IMR-90 (cell line): ENCODE measurements around the gene CENPX. TPM values are rescaled to one million over a fixed set of nuclear protein-coding genes. Genes with fewer than 3 reads are reported as not detected.

Experiments
- ATAC-seq: fragments of 200-7000 bp; cut with Tn5 transposase; 2 replicates; pipeline ENCODE4 v1.9.1; 2020; ENCODE audit warnings: low read depth, mild to moderate bottlenecking, moderate library complexity
- BruUV-seq: library from RNA; stranded (reverse); fragments of 400-500 nt; replicated peaks from 2 replicates; lab custom pipeline; 2021; lab: Mats Ljungman, UMichigan
- CTCF ChIA-PET: fragments of 300-600 bp; formaldehyde crosslinking; extraction: SDS; loops from one replicate; lab custom pipeline; 2021; ENCODE audit warnings: antibody characterized with exemption; lab: Yijun Ruan, JAX
- POLR2A ChIA-PET: fragments of 300-600 bp; sonication (Branson Sonifier 250); formaldehyde crosslinking; loops from one replicate; lab custom pipeline; 2022; ENCODE audit warnings: antibody characterized with exemption; ENCODE audit not compliant: unreplicated experiment; lab: Charles Lee
- DNase-seq: peaks from one replicate; pipeline ENCODE4 v3.0.0; 2013
- H2AFZ ChIP-seq: replicated peaks from 2 replicates; pipeline ENCODE3; 2013; ENCODE audit warnings: low read length, mild to moderate bottlenecking; ENCODE audit not compliant: poor library complexity
- H2AK5ac ChIP-seq: 2 replicates; pipeline ENCODE4 v1.6.1; 2013; ENCODE audit warnings: low read depth, low read length, inconsistent platforms
- H2AK9ac ChIP-seq: replicated peaks from 2 replicates; pipeline ENCODE3; 2013; ENCODE audit warnings: mild to moderate bottlenecking, low read depth, low read length, moderate library complexity; ENCODE audit not compliant: poor library complexity
- H2BK120ac ChIP-seq: 2 replicates; pipeline ENCODE4 v1.6.1; 2013; ENCODE audit warnings: low read depth, low read length, inconsistent platforms
- H2BK15ac ChIP-seq: 3 replicates; pipeline ENCODE4 v1.6.1; 2013; ENCODE audit warnings: low read depth, low read length, inconsistent platforms
- H2BK20ac ChIP-seq: 2 replicates; pipeline ENCODE4 v1.6.1; 2013; ENCODE audit warnings: low read depth, mild to moderate bottlenecking, inconsistent platforms, low read length, moderate library complexity
- H2BK5ac ChIP-seq: 2 replicates; pipeline ENCODE4 v1.6.1; 2013; ENCODE audit warnings: mild to moderate bottlenecking, low read depth, low read length, inconsistent platforms; ENCODE audit not compliant: poor library complexity, severe bottlenecking
- H3K14ac ChIP-seq: replicated peaks from 2 replicates; pipeline ENCODE4 v1.6.1; 2013; ENCODE audit warnings: low read depth, low read length, inconsistent platforms
- H3K18ac ChIP-seq: 2 replicates; pipeline ENCODE4 v1.6.1; 2013; ENCODE audit warnings: low read depth, low read length, control low read depth
- H3K23ac ChIP-seq: 2 replicates; pipeline ENCODE4 v1.6.1; 2013; ENCODE audit warnings: low read depth, low read length, inconsistent platforms
- H3K27ac ChIP-seq: 2 replicates; pipeline ENCODE4 v1.5.1; 2013; ENCODE audit warnings: mild to moderate bottlenecking, control low read depth, low read length; ENCODE audit not compliant: insufficient read depth
- H3K27me3 ChIP-seq: 2 replicates; pipeline ENCODE4 v1.6.1; 2013; ENCODE audit warnings: low read length; ENCODE audit not compliant: control insufficient read depth, insufficient read depth
- H3K36me3 ChIP-seq: 2 replicates; pipeline ENCODE4 v1.6.1; 2013; ENCODE audit warnings: low read length, mixed read lengths; ENCODE audit not compliant: control insufficient read depth, insufficient read depth
- H3K4ac ChIP-seq: 2 replicates; pipeline ENCODE4 v1.6.1; 2013; ENCODE audit warnings: low read depth, low read length, inconsistent platforms
- H3K4me1 ChIP-seq: 2 replicates; pipeline ENCODE4 v1.6.1; 2013; ENCODE audit warnings: low read length, mixed read lengths; ENCODE audit not compliant: control insufficient read depth, insufficient read depth
- H3K4me2 ChIP-seq: 2 replicates; pipeline ENCODE4 v1.6.1; 2013; ENCODE audit warnings: low read depth, mild to moderate bottlenecking, control low read depth, low read length, moderate library complexity
- H3K4me3 ChIP-seq: 2 replicates; pipeline ENCODE4 v1.5.1; 2013; ENCODE audit warnings: low read depth, mild to moderate bottlenecking, control low read depth, low read length, moderate library complexity; ENCODE audit not compliant: insufficient read depth
- H3K56ac ChIP-seq: 2 replicates; pipeline ENCODE4 v1.6.1; 2013; ENCODE audit warnings: low read length, inconsistent platforms; ENCODE audit not compliant: insufficient read depth; ENCODE audit errors: extremely low read depth
- H3K79me1 ChIP-seq, 2 experiments: 2 replicates each; pipeline ENCODE4 v1.6.1; 2013; ENCODE audit warnings: low read length in 2 of 2, inconsistent platforms in 1 of 2, low read depth in 1 of 2
- H3K9ac ChIP-seq: 2 replicates; pipeline ENCODE4 v1.6.1; 2013; ENCODE audit warnings: low read depth, low read length, control low read depth
- H3K9me1 ChIP-seq: 2 replicates; pipeline ENCODE4 v1.6.1; 2013; ENCODE audit warnings: low read length, inconsistent platforms; ENCODE audit not compliant: insufficient read depth
- H3K9me3 ChIP-seq: 2 replicates; pipeline ENCODE4 v1.6.1; 2013; ENCODE audit warnings: low read length; ENCODE audit not compliant: control insufficient read depth, insufficient read depth
- H4K20me1 ChIP-seq: 2 replicates; pipeline ENCODE4 v1.6.1; 2013; ENCODE audit warnings: low read length, inconsistent platforms; ENCODE audit not compliant: insufficient read depth
- H4K5ac ChIP-seq: 2 replicates; pipeline ENCODE4 v1.6.1; 2013; ENCODE audit warnings: mild to moderate bottlenecking, low read depth, low read length, control low read depth
- H4K8ac ChIP-seq, 2 experiments: 2 replicates each; pipeline ENCODE4 v1.6.1; 2013; ENCODE audit warnings: low read depth in 2 of 2, low read length in 2 of 2, control low read depth in 1 of 2, inconsistent platforms in 1 of 2
- H4K91ac ChIP-seq: 2 replicates; pipeline ENCODE4 v1.6.1; 2013; ENCODE audit warnings: low read depth, low read length, inconsistent platforms; ENCODE audit not compliant: insufficient read depth
- BHLHE40 ChIP-seq: fragments of 150-350 bp; IDR thresholded peaks from 2 replicates; pipeline ENCODE4 v1.6.1; 2016; ENCODE audit warnings: mild to moderate bottlenecking, low read depth, low read length
- CEBPB ChIP-seq: IDR thresholded peaks from 2 replicates; pipeline ENCODE4 v1.6.1; 2012; ENCODE audit warnings: low read depth, low read length, improper control_type of control experiment
- CHD1 ChIP-seq: IDR thresholded peaks from 2 replicates; pipeline ENCODE4 v1.6.1; 2012; ENCODE audit warnings: low read depth, low read length, improper control_type of control experiment
- FOS ChIP-seq: fragments of 150-350 bp; IDR thresholded peaks from 2 replicates; pipeline ENCODE4 v1.6.1; 2016; ENCODE audit warnings: low read depth, low read length
- MAFK ChIP-seq: IDR thresholded peaks from 2 replicates; pipeline ENCODE4 v1.6.1; 2012; ENCODE audit warnings: low read depth, low read length, improper control_type of control experiment
- MXI1 ChIP-seq: IDR thresholded peaks from 2 replicates; pipeline ENCODE4 v1.6.1; 2012; ENCODE audit warnings: low read depth, mild to moderate bottlenecking, low read length, moderate library complexity, borderline replicate concordance
- NFE2L2 ChIP-seq: fragments of 150-350 bp; IDR thresholded peaks from 2 replicates; pipeline ENCODE4 v1.6.1; 2016; ENCODE audit warnings: low read depth, mild to moderate bottlenecking, low read length
- POLR2A ChIP-seq: IDR thresholded peaks from 2 replicates; pipeline ENCODE4 v1.6.1; 2012; ENCODE audit warnings: mild to moderate bottlenecking, low read depth, low read length
- RAD21 ChIP-seq: IDR thresholded peaks from 2 replicates; pipeline ENCODE4 v1.6.1; 2012; ENCODE audit warnings: low read length, improper control_type of control experiment
- RCOR1 ChIP-seq: IDR thresholded peaks from 2 replicates; pipeline ENCODE4 v1.6.1; 2012; ENCODE audit warnings: mild to moderate bottlenecking, low read length, improper control_type of control experiment; ENCODE audit not compliant: insufficient replicate concordance
- RFX5 ChIP-seq: IDR thresholded peaks from 2 replicates; pipeline ENCODE4 v1.8.0; 2012; ENCODE audit warnings: low read depth, mild to moderate bottlenecking, low read length, moderate library complexity
- SMC3 ChIP-seq: fragments of 150-350 bp; IDR thresholded peaks from 2 replicates; pipeline ENCODE4 v1.6.1; 2016; ENCODE audit warnings: low read depth, mild to moderate bottlenecking, antibody characterized with exemption, low read length, moderate library complexity
- WGBS, 2 experiments: methylation state at CpG; one replicate each; pipeline versions ENCODE4 v1.1.5 to v1.1.7; 2013; ENCODE audit warnings: missing lambda C conversion rate in 2 of 2; ENCODE audit not compliant: insufficient read length in 1 of 2; ENCODE audit errors: extremely low coverage in 2 of 2; 5-methylcytosine and 5-hydroxymethylcytosine counted together
- dilution Hi-C: fragments of 300-500 bp; cut with HindIII; formaldehyde crosslinking; loops from one replicate; pipeline ENCODE4 v1.14.3; 2018; ENCODE audit warnings: low sequenced_read_pairs; ENCODE audit not compliant: unreplicated experiment
- in situ Hi-C: fragments of 300-500 bp; cut with MboI; formaldehyde crosslinking; loops from 3 replicates; pipeline ENCODE4 v1.14.3; 2019; ENCODE audit warnings: low sequenced_read_pairs, inconsistent platforms, mixed read lengths
- intact Hi-C: fragments of 100-400 bp; cut with micrococcal nuclease; formaldehyde crosslinking; loops from 2 replicates; pipeline ENCODE4 v1.10.0; 2022
- polyA plus RNA-seq, 3 experiments: library from polyadenylated mRNA; depleted of rRNA; stranded (reverse); fragments of >200 nt; gene quantifications; 2 replicates each; pipeline ENCODE4 v1.2.3, GENCODE V29; 2012; ENCODE audit warnings: low replicate concordance in 1 of 3
- total RNA-seq: library from RNA; depleted of rRNA; stranded (reverse); fragments of >200 nt; gene quantifications from 2 replicates; pipeline ENCODE4 v1.2.3, GENCODE V29; 2012
- TF ChIP-seq, protein P1 (sequence below): conservative IDR thresholded peaks from 2 replicates; pipeline ENCODE4 v1.5.1; 2012; ENCODE audit warnings: mild to moderate bottlenecking, low read depth, low read length, improper control_type of control experiment
- TF ChIP-seq, protein P2 (sequence below): fragments of 150-350 bp; IDR thresholded peaks from 2 replicates; pipeline ENCODE4 v1.6.1; 2016; ENCODE audit warnings: low read depth, mild to moderate bottlenecking, low read length, moderate library complexity, borderline replicate concordance
- TF ChIP-seq, protein P3 (sequence below): fragments of 150-350 bp; IDR thresholded peaks from 2 replicates; pipeline ENCODE4 v1.6.1; 2017; ENCODE audit warnings: mild to moderate bottlenecking, antibody characterized with exemption, low read length, low read depth

The CENPX gene
- total and polyA plus RNA-seq, 2 of the 4 experiments (the other 2 are of a cell fraction), result 44.8 to 86.8 TPM

DNA sequence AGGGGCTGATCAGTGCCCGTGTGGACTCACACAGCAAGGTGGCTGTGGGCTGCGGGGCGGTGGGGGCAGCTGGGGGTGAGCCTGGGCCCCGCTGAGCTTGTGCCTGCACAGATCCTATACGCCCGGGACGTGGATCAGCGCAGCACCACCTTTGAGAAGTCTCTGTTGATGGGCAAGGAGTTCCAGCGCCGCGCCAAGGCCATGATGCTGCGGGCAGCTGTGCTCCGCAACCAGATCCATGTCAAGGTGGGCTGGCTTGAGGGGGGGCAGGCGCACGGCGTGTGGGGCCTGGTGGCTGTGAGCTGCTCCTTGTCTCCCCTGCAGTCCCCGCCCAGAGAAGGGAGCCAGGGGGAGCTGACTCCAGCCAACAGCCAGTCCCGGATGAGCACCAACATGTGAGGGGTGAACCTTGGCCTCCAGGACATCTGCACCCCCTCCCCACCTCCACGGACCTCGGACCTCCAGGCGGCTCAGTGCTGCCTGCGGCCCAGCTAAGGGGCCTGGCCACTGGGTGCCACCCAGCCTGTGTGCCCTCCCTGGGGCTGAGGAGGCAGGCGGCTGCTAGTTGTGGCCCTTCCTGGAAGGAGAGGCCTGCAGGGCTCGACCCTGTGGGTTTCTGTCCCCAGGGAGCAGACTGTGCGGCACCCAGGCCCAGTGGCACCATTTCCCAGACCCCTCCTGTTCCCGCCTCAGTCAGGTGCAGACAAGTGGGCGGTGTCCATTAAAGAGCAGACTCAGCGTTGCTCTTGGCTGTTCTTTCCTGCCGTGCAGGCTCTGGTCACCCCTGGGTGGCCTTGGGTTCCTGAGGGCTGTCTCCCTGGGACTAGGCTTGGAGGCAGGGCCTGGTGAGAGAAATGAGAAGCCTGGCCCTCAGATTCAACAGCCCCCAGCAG, 34.3 kb upstream of the CENPX start:
- H2BK15ac ChIP-seq, result no peak overlapping the region
- TF ChIP-seq CHD1 (no peak), RCOR1 (no peak), CEBPB (no peak), SMC3 (no peak), MXI1 (no peak), MAFK (no peak), RFX5 (no peak), FOS (no peak), RAD21 (no peak), NFE2L2 (no peak), POLR2A (no peak), BHLHE40 (no peak)
- TF ChIP-seq, protein P1, sequence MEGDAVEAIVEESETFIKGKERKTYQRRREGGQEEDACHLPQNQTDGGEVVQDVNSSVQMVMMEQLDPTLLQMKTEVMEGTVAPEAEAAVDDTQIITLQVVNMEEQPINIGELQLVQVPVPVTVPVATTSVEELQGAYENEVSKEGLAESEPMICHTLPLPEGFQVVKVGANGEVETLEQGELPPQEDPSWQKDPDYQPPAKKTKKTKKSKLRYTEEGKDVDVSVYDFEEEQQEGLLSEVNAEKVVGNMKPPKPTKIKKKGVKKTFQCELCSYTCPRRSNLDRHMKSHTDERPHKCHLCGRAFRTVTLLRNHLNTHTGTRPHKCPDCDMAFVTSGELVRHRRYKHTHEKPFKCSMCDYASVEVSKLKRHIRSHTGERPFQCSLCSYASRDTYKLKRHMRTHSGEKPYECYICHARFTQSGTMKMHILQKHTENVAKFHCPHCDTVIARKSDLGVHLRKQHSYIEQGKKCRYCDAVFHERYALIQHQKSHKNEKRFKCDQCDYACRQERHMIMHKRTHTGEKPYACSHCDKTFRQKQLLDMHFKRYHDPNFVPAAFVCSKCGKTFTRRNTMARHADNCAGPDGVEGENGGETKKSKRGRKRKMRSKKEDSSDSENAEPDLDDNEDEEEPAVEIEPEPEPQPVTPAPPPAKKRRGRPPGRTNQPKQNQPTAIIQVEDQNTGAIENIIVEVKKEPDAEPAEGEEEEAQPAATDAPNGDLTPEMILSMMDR, result no peak
- TF ChIP-seq, protein P2, sequence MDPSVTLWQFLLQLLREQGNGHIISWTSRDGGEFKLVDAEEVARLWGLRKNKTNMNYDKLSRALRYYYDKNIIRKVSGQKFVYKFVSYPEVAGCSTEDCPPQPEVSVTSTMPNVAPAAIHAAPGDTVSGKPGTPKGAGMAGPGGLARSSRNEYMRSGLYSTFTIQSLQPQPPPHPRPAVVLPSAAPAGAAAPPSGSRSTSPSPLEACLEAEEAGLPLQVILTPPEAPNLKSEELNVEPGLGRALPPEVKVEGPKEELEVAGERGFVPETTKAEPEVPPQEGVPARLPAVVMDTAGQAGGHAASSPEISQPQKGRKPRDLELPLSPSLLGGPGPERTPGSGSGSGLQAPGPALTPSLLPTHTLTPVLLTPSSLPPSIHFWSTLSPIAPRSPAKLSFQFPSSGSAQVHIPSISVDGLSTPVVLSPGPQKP, result no peak
- TF ChIP-seq, protein P3, sequence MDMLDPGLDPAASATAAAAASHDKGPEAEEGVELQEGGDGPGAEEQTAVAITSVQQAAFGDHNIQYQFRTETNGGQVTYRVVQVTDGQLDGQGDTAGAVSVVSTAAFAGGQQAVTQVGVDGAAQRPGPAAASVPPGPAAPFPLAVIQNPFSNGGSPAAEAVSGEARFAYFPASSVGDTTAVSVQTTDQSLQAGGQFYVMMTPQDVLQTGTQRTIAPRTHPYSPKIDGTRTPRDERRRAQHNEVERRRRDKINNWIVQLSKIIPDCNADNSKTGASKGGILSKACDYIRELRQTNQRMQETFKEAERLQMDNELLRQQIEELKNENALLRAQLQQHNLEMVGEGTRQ, result no peak

More for the DNA sequence above, 34.3 kb upstream of the CENPX start:
- no peak overlapping the region for H2BK5ac ChIP-seq
- no peak overlapping the region for H2BK120ac ChIP-seq
- CTCF ChIA-PET, result no interaction called here
- H3K9ac ChIP-seq, result no peak overlapping the region
- no peak overlapping the region for H3K56ac ChIP-seq
- peaks cover 4% of the 10 kb centered on the region for H4K20me1 ChIP-seq
- DNase-seq, result no peak
- WGBS, 2 experiments, result 89% methylated on average over 3 of the region's 29 CpGs; no CpG with 5 or more reads in 1 of the 2 experiments
- H4K5ac ChIP-seq, result no peak overlapping the region
- intact Hi-C loops (no loop called here), dilution Hi-C loops (no loop called here), in situ Hi-C loops (no loop called here)
- H4K8ac ChIP-seq, result no peak overlapping the region
- H3K4me3 ChIP-seq, result no peak overlapping the region
- no peak overlapping the region for H3K27ac ChIP-seq
- BruUV-seq, result TSS peak; percentile 94
- ATAC-seq, result 0 out of 2 replicates have a peak, but pooled peaks have one; percentile 5
- peaks cover 9% of the 10 kb centered on the region; the same call in 1 of the 2 replicates for H3K4me1 ChIP-seq
- peaks cover 6 to 29% of the 10 kb centered on the region in 2 experiments for H3K79me1 ChIP-seq
- POLR2A ChIA-PET, result no interaction called here
- no peaks in the 10 kb centered on the region for H3K27me3 ChIP-seq
- H3K4ac ChIP-seq, result no peak overlapping the region
- no peak overlapping the region for H2AFZ ChIP-seq
- no peak overlapping the region for H3K4me2 ChIP-seq
- H3K23ac ChIP-seq, result no peak overlapping the region
- no peak overlapping the region for H2BK20ac ChIP-seq
- no peaks in the 10 kb centered on the region for H3K9me1 ChIP-seq
- H2AK9ac ChIP-seq, result peak overlapping the region; percentile 15
- H4K91ac ChIP-seq, result no peak overlapping the region
- no peak overlapping the region for H3K14ac ChIP-seq
- H3K18ac ChIP-seq, result no peak overlapping the region
- H2AK5ac ChIP-seq, result no peak overlapping the region
- no peaks in the 10 kb centered on the region for H3K9me3 ChIP-seq
- peaks cover 71% of the 10 kb centered on the region for H3K36me3 ChIP-seq
